Effector CD4-positive, alpha-beta T cell (primary cell): ENCODE results near the gene RBMS1.

Experiments
- DNase-seq: peaks from one replicate; pipeline ENCODE4 v3.0.0-alpha.2; 2020

Gene RBMS1

GRCh38 chr2:160325418-160325817 is 168.2 kb downstream of the RBMS1 start:
- DNase-seq: no peak

- DNase-seq: no peak
These were observed 168.7 kb downstream of the RBMS1 start for GRCh38 chr2:160324917-160325316.

- peak; percentile 24 for DNase-seq
These were observed 169.3 kb downstream of the RBMS1 start for GRCh38 chr2:160324161-160324800.

GRCh38 chr2:160322320-160322719 is 171.3 kb downstream of the RBMS1 start:
- DNase-seq: no peak

- no peak for DNase-seq
These were observed 172.6 kb downstream of the RBMS1 start for GRCh38 chr2:160321006-160321405.

GRCh38 chr2:160319700-160320099 is 173.9 kb downstream of the RBMS1 start:
- no peak for DNase-seq

GRCh38 chr2:160318218-160318617 is 175.4 kb downstream of the RBMS1 start:
- DNase-seq: no peak

- no peak for DNase-seq
These were observed 176.2 kb downstream of the RBMS1 start for GRCh38 chr2:160317181-160318099.

GRCh38 chr2:160315337-160315736 is 178.3 kb downstream of the RBMS1 start:
- no peak for DNase-seq

- DNase-seq: no peak
These were observed 183.3 kb downstream of the RBMS1 start for GRCh38 chr2:160310118-160310828.

- DNase-seq: no peak
These were observed 184.0 kb downstream of the RBMS1 start for GRCh38 chr2:160309585-160309984.

- no peak for DNase-seq
These were observed 184.7 kb downstream of the RBMS1 start for GRCh38 chr2:160308915-160309314.

GRCh38 chr2:160308476-160308875 is 185.1 kb downstream of the RBMS1 start:
- DNase-seq: no peak

GRCh38 chr2:160306985-160307384 is 186.6 kb downstream of the RBMS1 start:
- no peak for DNase-seq

GRCh38 chr2:160305081-160305750 is 188.4 kb downstream of the RBMS1 start:
- no peak for DNase-seq

- no peak for DNase-seq
These were observed 190.1 kb downstream of the RBMS1 start for GRCh38 chr2:160303527-160303926.

- no peak for DNase-seq
These were observed 190.5 kb downstream of the RBMS1 start for GRCh38 chr2:160303076-160303475.

GRCh38 chr2:160301420-160301819 is 192.2 kb downstream of the RBMS1 start:
- DNase-seq: no peak

- no peak for DNase-seq
These were observed 193.4 kb downstream of the RBMS1 start for GRCh38 chr2:160300203-160300602.

GRCh38 chr2:160299540-160299939 is 194.1 kb downstream of the RBMS1 start:
- no peak for DNase-seq

GRCh38 chr2:160298960-160299359 is 194.6 kb downstream of the RBMS1 start:
- no peak for DNase-seq

GRCh38 chr2:160295519-160296207 is 197.9 kb downstream of the RBMS1 start:
- no peak for DNase-seq
